ENCODE data around the gene PTBP2.

DNA sequence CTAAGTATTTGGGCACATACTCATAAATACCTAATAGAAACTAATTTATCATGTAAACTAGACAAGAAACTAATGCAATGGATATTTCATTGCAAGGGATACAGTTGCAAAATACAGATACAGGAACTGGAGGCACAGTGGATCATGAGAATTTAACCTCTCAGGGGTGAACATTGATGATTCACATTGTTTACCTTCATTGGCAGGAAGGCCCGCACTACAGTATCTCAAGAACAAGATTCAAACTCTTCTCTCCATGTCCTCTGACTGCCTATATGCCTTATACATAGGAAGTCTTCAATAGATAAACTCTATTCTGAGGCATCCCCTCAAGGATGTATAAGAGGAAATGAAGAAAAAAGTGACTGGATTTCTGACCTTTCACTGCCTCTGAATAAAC, 18.4 kb upstream of the PTBP2 start:
- TF ChIP-seq, protein P1, sequence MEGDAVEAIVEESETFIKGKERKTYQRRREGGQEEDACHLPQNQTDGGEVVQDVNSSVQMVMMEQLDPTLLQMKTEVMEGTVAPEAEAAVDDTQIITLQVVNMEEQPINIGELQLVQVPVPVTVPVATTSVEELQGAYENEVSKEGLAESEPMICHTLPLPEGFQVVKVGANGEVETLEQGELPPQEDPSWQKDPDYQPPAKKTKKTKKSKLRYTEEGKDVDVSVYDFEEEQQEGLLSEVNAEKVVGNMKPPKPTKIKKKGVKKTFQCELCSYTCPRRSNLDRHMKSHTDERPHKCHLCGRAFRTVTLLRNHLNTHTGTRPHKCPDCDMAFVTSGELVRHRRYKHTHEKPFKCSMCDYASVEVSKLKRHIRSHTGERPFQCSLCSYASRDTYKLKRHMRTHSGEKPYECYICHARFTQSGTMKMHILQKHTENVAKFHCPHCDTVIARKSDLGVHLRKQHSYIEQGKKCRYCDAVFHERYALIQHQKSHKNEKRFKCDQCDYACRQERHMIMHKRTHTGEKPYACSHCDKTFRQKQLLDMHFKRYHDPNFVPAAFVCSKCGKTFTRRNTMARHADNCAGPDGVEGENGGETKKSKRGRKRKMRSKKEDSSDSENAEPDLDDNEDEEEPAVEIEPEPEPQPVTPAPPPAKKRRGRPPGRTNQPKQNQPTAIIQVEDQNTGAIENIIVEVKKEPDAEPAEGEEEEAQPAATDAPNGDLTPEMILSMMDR (IDR thresholded peaks at IDR 0.05), result no peak
- no peak for TF ChIP-seq POLR2A (IDR thresholded peaks at IDR 0.05)

All from lower leg skin (tissue), 3 donors.